Smooth muscle cell (in vitro differentiated cells): Measurements from ENCODE around the gene TMTC2. TPM values are rescaled to one million over a fixed set of nuclear protein-coding genes. Genes with fewer than 3 reads are reported as not detected.

Source experiments
- DNase-seq: peaks from one replicate; lab custom pipeline; 2025; ENCODE audit not compliant: unreplicated experiment; lab: John Stamatoyannopoulos, UW
- H2AFZ ChIP-seq: fragments of 200-600 bp; sonication (generic); 2 replicates; pipeline ENCODE4 v1.6.0; 2016; ENCODE audit warnings: antibody characterized with exemption, low read depth, mild to moderate bottlenecking
- H3F3A ChIP-seq: fragments of 200-600 bp; sonication (generic); 2 replicates; pipeline ENCODE4 v1.6.0; 2017; ENCODE audit warnings: antibody characterized with exemption, low read depth
- H3K27ac ChIP-seq: fragments of 200-600 bp; sonication (generic); 2 replicates; pipeline ENCODE4 v1.5.1; 2016; ENCODE audit warnings: low read depth, mild to moderate bottlenecking
- H3K27me3 ChIP-seq: fragments of 200-600 bp; sonication (generic); 2 replicates; pipeline ENCODE4 v1.6.1; 2016; ENCODE audit warnings: low read depth, mild to moderate bottlenecking
- H3K36me3 ChIP-seq: fragments of 200-600 bp; sonication (generic); 2 replicates; pipeline ENCODE4 v1.5.1; 2016; ENCODE audit warnings: low read depth
- H3K4me1 ChIP-seq: fragments of 200-600 bp; sonication (generic); 2 replicates; pipeline ENCODE4 v1.5.1; 2016; ENCODE audit warnings: low read depth
- H3K4me2 ChIP-seq: fragments of 200-600 bp; sonication (generic); 2 replicates; pipeline ENCODE4 v1.6.0; 2016; ENCODE audit warnings: mild to moderate bottlenecking
- H3K4me3 ChIP-seq: fragments of 200-600 bp; sonication (generic); 2 replicates; pipeline ENCODE4 v1.5.1; 2016; ENCODE audit warnings: mild to moderate bottlenecking
- H3K79me2 ChIP-seq: fragments of 200-600 bp; sonication (generic); 2 replicates; pipeline ENCODE4 v1.6.0; 2016; ENCODE audit warnings: low read depth, mild to moderate bottlenecking
- H3K9ac ChIP-seq: fragments of 200-600 bp; sonication (generic); 2 replicates; pipeline ENCODE4 v1.6.0; 2016; ENCODE audit warnings: low read depth
- H3K9me3 ChIP-seq: fragments of 200-600 bp; sonication (generic); replicated peaks from 2 replicates; pipeline ENCODE4 v1.5.1; 2016; ENCODE audit warnings: low read depth
- H4K20me1 ChIP-seq: fragments of 200-600 bp; sonication (generic); 2 replicates; pipeline ENCODE4 v1.6.0; 2016; ENCODE audit warnings: low read depth
- CTCF ChIP-seq: fragments of 200-600 bp; sonication (generic); IDR thresholded peaks from 2 replicates; pipeline ENCODE4 v1.5.1; 2017; ENCODE audit warnings: borderline replicate concordance, mild to moderate bottlenecking, antibody characterized with exemption; ENCODE audit not compliant: insufficient read depth, poor library complexity, severe bottlenecking
- WGBS: methylation state at CpG from one replicate; pipeline ENCODE4 v1.1.7; 2016; ENCODE audit warnings: low lambda C conversion rate; 5-methylcytosine and 5-hydroxymethylcytosine counted together
- polyA plus RNA-seq: library from polyadenylated mRNA; unstranded; fragments of >200 nt; fragmentation: Nextera tagmentation; extraction: Ambion mirVana; gene quantifications from 2 replicates; pipeline ENCODE4 v1.2.1, GENCODE V29; 2016
- total RNA-seq: library from RNA; depleted of rRNA; stranded (reverse); fragments of >200 nt; gene quantifications from 2 replicates; pipeline ENCODE4 v1.2.3, GENCODE V29; 2014

The TMTC2 gene
- total and polyA plus RNA-seq, 2 experiments from 2014 or later, result 0.71 to 10.6 TPM

- no peak for TF ChIP-seq CTCF
- Histone ChIP-seq H3K4me1 (peaks cover 25% of the 10 kb centered on the region), H3K4me2 (no peak overlapping the region), H3K9ac (no peak overlapping the region), H3K27me3 (no peaks in the 10 kb centered on the region), H3K36me3 (no peaks in the 10 kb centered on the region), H3K79me2 (no peaks in the 10 kb centered on the region), H2AFZ (no peak overlapping the region), H3K4me3 (no peak overlapping the region), H3K27ac (no peak overlapping the region), H3K9me3 (no peaks in the 10 kb centered on the region), H3F3A (peaks cover 3% of the 10 kb centered on the region), H4K20me1 (no peaks in the 10 kb centered on the region)
- DNase-seq, result no peak
Measured at GRCh38 chr12:82754856-82755255, 68.2 kb downstream of the TMTC2 start.

GRCh38 chr12:82756303-82756702 lies 69.6 kb downstream of the TMTC2 start:
- H3K36me3 ChIP-seq, result no peaks in the 10 kb centered on the region
- no peak overlapping the region for H3K27ac ChIP-seq
- H3K4me1 ChIP-seq, result peaks cover 25% of the 10 kb centered on the region
- no peak overlapping the region for H2AFZ ChIP-seq
- TF ChIP-seq CTCF, result no peak
- H3K9me3 ChIP-seq, result no peaks in the 10 kb centered on the region
- H3K4me3 ChIP-seq, result no peak overlapping the region
- H3K9ac ChIP-seq, result no peak overlapping the region
- H3F3A ChIP-seq, result peaks cover 3% of the 10 kb centered on the region
- no peak overlapping the region for H3K4me2 ChIP-seq
- H3K79me2 ChIP-seq, result no peaks in the 10 kb centered on the region
- DNase-seq, result no peak
- WGBS, result 63% methylated on average over 2 of the region's 2 CpGs
- H4K20me1 ChIP-seq, result no peaks in the 10 kb centered on the region
- no peaks in the 10 kb centered on the region for H3K27me3 ChIP-seq

DNA sequence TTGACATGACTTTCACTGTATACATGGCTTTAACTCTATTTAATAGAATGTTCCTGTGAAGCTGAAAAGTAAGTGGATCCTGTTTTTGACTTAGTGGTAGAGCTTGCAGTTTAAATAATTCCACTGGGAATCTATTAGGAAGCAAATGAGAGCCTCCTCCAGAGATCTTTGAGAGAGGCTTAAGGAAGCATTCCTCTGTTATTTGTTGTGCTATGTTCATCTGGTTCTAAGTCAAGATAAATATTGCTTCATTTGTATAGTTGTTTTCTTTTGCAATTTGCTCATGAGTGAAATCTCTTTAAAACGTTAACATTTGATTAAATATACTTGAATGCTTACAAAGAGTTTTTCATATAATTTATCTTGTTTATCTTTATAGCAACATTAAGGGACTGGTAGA lies 70.4 kb downstream of the TMTC2 start:
- Histone ChIP-seq H3K9ac (no peak overlapping the region), H3K27me3 (no peaks in the 10 kb centered on the region), H3K4me3 (no peak overlapping the region), H3K36me3 (no peaks in the 10 kb centered on the region), H3K4me1 (peaks cover 25% of the 10 kb centered on the region), H4K20me1 (no peaks in the 10 kb centered on the region), H2AFZ (no peak overlapping the region), H3K9me3 (no peaks in the 10 kb centered on the region), H3K4me2 (peak overlapping the region; percentile 47), H3K27ac (peak overlapping the region; percentile 58), H3K79me2 (no peaks in the 10 kb centered on the region), H3F3A (peaks cover 3% of the 10 kb centered on the region)
- WGBS, result 11% methylated on average over 1 of the region's 1 CpG
- no peak for DNase-seq
- TF ChIP-seq CTCF, result no peak

GRCh38 chr12:82757656-82758055 lies 71.0 kb downstream of the TMTC2 start:
- H3K4me2 ChIP-seq, result peak overlapping the region; percentile 47
- no peak overlapping the region for H3K9ac ChIP-seq
- H3K27ac ChIP-seq, result peak overlapping the region; percentile 58
- TF ChIP-seq CTCF, result no peak
- no peak overlapping the region for H2AFZ ChIP-seq
- H3K27me3 ChIP-seq, result no peaks in the 10 kb centered on the region
- 21% methylated on average over 1 of the region's 1 CpG for WGBS
- H3K4me3 ChIP-seq, result no peak overlapping the region
- H4K20me1 ChIP-seq, result no peaks in the 10 kb centered on the region
- no peaks in the 10 kb centered on the region for H3K9me3 ChIP-seq
- peaks cover 3% of the 10 kb centered on the region for H3F3A ChIP-seq
- H3K36me3 ChIP-seq, result no peaks in the 10 kb centered on the region
- peaks cover 25% of the 10 kb centered on the region for H3K4me1 ChIP-seq
- DNase-seq, result no peak
- H3K79me2 ChIP-seq, result no peaks in the 10 kb centered on the region
